ENCODE results near the gene RAB5A. TPM values are rescaled to one million over a fixed set of nuclear protein-coding genes. Genes with fewer than 3 reads are reported as not detected.

RAB5A gene
- total RNA-seq, 2 donors from 2014 or later = 56.3 to 80.8 TPM

Other genes with a start within 250 kb of the RAB5A start
- gene EFHB, start 12.9 kb upstream of the RAB5A start, total RNA-seq = 1 to 10 TPM in 1 of 2 donors, under 1 TPM in 1; 0.91 to 1.2 TPM
- gene PP2D1, start 65.2 kb downstream of the RAB5A start, total RNA-seq = not detected
- 10 to 100 TPM; 19.6 to 27.3 TPM for gene KAT2B, start 93.3 kb downstream of the RAB5A start, total RNA-seq
- gene SGO1, start 239.1 kb downstream of the RAB5A start, total RNA-seq = 10 to 100 TPM; 29.1 to 38.0 TPM

Data from activated naive CD4-positive, alpha-beta T cell treated with anti-CD3 and anti-CD28 coated beads, Interleukin-2, amount 50 U/mL, for 72 hours (primary cell).